GM12878 (cell line): ENCODE data around the gene NUP62. TPM values are rescaled to one million over a fixed set of nuclear protein-coding genes. Genes with fewer than 3 reads are reported as not detected.
A peak's percentile ranks its signal among the peaks of the same experiment; 100 is the strongest.

ENCODE experiments used
- ASH2L ChIP-seq: fragments of 300-600, 200-600 bp; sonication (generic); IDR thresholded peaks from 2 replicates; pipeline ENCODE4 v1.6.1; 2017; ENCODE audit warnings: low read depth, mild to moderate bottlenecking, borderline replicate concordance
- BACH1 ChIP-seq: fragments of 450-650 bp; IDR thresholded peaks from 2 replicates; pipeline ENCODE4 v1.6.1; 2017; ENCODE audit warnings: mild to moderate bottlenecking, borderline replicate concordance
- BCL11A ChIP-seq: IDR thresholded peaks from 2 replicates; pipeline ENCODE4 v1.6.1; 2011; ENCODE audit warnings: low read depth, low read length
- BMI1 ChIP-seq: fragments of 450-650 bp; IDR thresholded peaks from 2 replicates; pipeline ENCODE4 v1.6.1; 2016; ENCODE audit warnings: mild to moderate bottlenecking, moderate library complexity, borderline replicate concordance
- CBX5 ChIP-seq: sonication (generic); IDR thresholded peaks from 2 replicates; pipeline ENCODE4 v1.6.1; 2016; ENCODE audit warnings: low read depth, moderate library complexity, mild to moderate bottlenecking, inconsistent platforms
- HDGF ChIP-seq: fragments of 450-650 bp; IDR thresholded peaks from 2 replicates; pipeline ENCODE4 v1.6.1; 2016; ENCODE audit warnings: antibody characterized with exemption
- IKZF2 ChIP-seq, 2 experiments: fragments of 450-650 bp; IDR thresholded peaks; 2 replicates each; pipeline ENCODE4 v1.6.1; 2017; ENCODE audit warnings: mild to moderate bottlenecking in 2 of 2, moderate library complexity in 2 of 2
- IRF5 ChIP-seq: fragments of 450-650 bp; IDR thresholded peaks from 2 replicates; pipeline ENCODE4 v1.6.1; 2017; ENCODE audit warnings: borderline replicate concordance
- KDM1A ChIP-seq: fragments of 200-600 bp; sonication (generic); IDR thresholded peaks from 2 replicates; pipeline ENCODE4 v1.6.1; 2016; ENCODE audit warnings: borderline replicate concordance
- MEF2B ChIP-seq: fragments of 450-650 bp; IDR thresholded peaks from 2 replicates; pipeline ENCODE4 v1.6.1; 2018; ENCODE audit warnings: mild to moderate bottlenecking, moderate library complexity; ENCODE audit not compliant: partially characterized antibody, poor library complexity, severe bottlenecking
- NBN ChIP-seq: fragments of 450-650 bp; IDR thresholded peaks from 2 replicates; pipeline ENCODE4 v1.6.1; 2016
- NFIC ChIP-seq: IDR thresholded peaks from 2 replicates; pipeline ENCODE4 v1.6.1; 2012; ENCODE audit warnings: low read depth, mild to moderate bottlenecking, inconsistent platforms, low read length, moderate library complexity
- POLR2A ChIP-seq: IDR thresholded peaks from 2 replicates; pipeline ENCODE4 v1.6.1; 2011; ENCODE audit warnings: low read depth, mild to moderate bottlenecking, low read length
- POLR2AphosphoS5 ChIP-seq: IDR thresholded peaks from 2 replicates; pipeline ENCODE4 v1.6.1; 2011; ENCODE audit warnings: mild to moderate bottlenecking, low read length, inconsistent platforms
- RFX5 ChIP-seq: IDR thresholded peaks from 2 replicates; pipeline ENCODE4 v1.6.1; 2011; ENCODE audit warnings: low read depth, low read length, improper control_type of control experiment
- ZBTB33 ChIP-seq: fragments of 450-650 bp; IDR thresholded peaks from 2 replicates; pipeline ENCODE4 v1.6.1; 2017; ENCODE audit warnings: mild to moderate bottlenecking
- ZNF24 ChIP-seq: fragments of 450-650 bp; IDR thresholded peaks from 2 replicates; pipeline ENCODE4 v1.6.1; 2017; ENCODE audit warnings: antibody characterized with exemption, mild to moderate bottlenecking
- polyA plus RNA-seq, 11 experiments: library from polyadenylated mRNA; depleted of rRNA in 4 of 11; unstranded in 6 of 11; stranded (reverse) in 5 of 11; fragments of >200 nt; fragmentation: Nextera tagmentation in 4 of 11; fragmentation: Illumina TruSeq in 1 of 11; extraction: Ambion mirVana in 4 of 11; extraction: Trizol in 1 of 11; gene quantifications; 1 replicate in 1 of 11; 2 replicates in 10 of 11; pipeline versions ENCODE4 v1.2.1 to v1.2.3, GENCODE V29; 2011 to 2016; ENCODE audit warnings: inconsistent platforms in 2 of 11, missing spikeins in 2 of 11, low read depth in 1 of 11
- total RNA-seq, 4 experiments: library from RNA; depleted of rRNA in 3 of 4; stranded (reverse); fragments of >200 nt in 3 of 4; fragmentation: Illumina TruSeq in 1 of 4; extraction: Trizol in 1 of 4; gene quantifications; 2 replicates each; pipeline versions ENCODE4 v1.2.1 to v1.2.3, GENCODE V29; 2013 to 2021

Gene NUP62
- total and polyA plus RNA-seq, 10 of the 15 experiments (the other 5 are each of a cell fraction or from before 2014, with no cell fraction given) = 19.5 to 110 (median 66.9) TPM

- TF ChIP-seq ZBTB33 (no peak), POLR2AphosphoS5 (peak; percentile 35; the same call in 1 of the 2 replicates), ASH2L (no peak), NBN (no peak), HDGF (no peak), BCL11A (no peak), BACH1 (peak; percentile 18; the same call in 1 of the 2 replicates), IRF5 (no peak), BMI1 (no peak), MEF2B (peak; percentile 40), KDM1A (no peak), CBX5 (no peak), NFIC (no peak), ZNF24 (no peak), IKZF2 (IDR thresholded peaks at IDR 0.05) (0 out of 4 replicates have a peak, but pooled peaks of 1 of the 2 experiments have one; percentile 20), RFX5 (no peak), POLR2A (peak; percentile 82)
- TF ChIP-seq, all 136 proteins: peak for 5
Observed at GRCh38 chr19:49930483-49931011, 1.2 kb upstream of the NUP62 start (continued).
